ENCODE results near the gene EFCAB9. TPM values are rescaled to one million over a fixed set of nuclear protein-coding genes. Genes with fewer than 3 reads are reported as not detected.

Gene EFCAB9
- polyA plus RNA-seq, 3 donors = not detected

DNA sequence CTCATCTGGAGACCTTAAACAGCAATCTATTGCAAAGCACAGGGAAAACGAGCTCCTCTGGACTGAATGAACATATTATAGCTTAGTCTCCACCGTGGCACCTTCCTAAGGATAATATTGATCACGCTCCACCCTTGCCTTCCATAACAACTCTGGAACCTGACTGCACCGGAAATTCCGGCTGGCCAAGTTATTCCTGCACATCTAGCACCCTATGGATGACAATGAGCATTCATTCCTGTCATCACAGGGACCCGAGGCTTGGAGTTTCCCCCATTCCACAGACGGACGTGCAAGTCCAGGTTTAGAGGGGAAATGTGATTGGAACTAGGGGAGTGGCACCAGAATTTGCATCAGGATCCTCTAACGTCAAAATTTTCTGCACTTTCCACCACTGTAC, 33.5 kb upstream of the EFCAB9 start:
- H4K20me1 ChIP-seq (ENCODE audit: insufficient read depth, low read length) = peaks cover 100% of the 10 kb centered on the region
- no peaks in the 10 kb centered on the region for H3K9me3 ChIP-seq (replicated peaks in 1 of 2; ENCODE audit: control insufficient read depth in 1 of 2, insufficient read depth in 1 of 2, low read length in 2 of 2)
- Mint-ChIP-seq H3K27me3 (ENCODE audit: low read depth in 3 of 3) (peaks cover 0 to 3% (median 0%) of the 10 kb centered on the region in 3 donors), H3K36me3 (peaks cover 55 to 63% of the 10 kb centered on the region in 2 donors), H3K4me3 (no peak overlapping the region), H3K9me3 (peaks cover 0 to 2% (median 0%) of the 10 kb centered on the region in 7 donors), H3K27ac (peak overlapping the region in 6 of 7 donors; percentile 52 to 84 (median 62)), H3K4me1 (peaks cover 57% of the 10 kb centered on the region)
- no peak for TF ChIP-seq CTCF (IDR thresholded peaks at IDR 0.05)
- intact Hi-C loops (cut with micrococcal nuclease) = no loop called here
- peaks cover 24 to 59% of the 10 kb centered on the region in 2 donors for H3K4me1 ChIP-seq (ENCODE audit: control insufficient read depth in 1 of 2, insufficient read depth in 2 of 2, low read length in 2 of 2)
- H3K27me3 ChIP-seq (ENCODE audit: control insufficient read depth in 2 of 2, insufficient read depth in 2 of 2, low read length in 2 of 2) = no peaks in the 10 kb centered on the region
- peaks cover 17 to 74% of the 10 kb centered on the region in 2 donors for H3K36me3 ChIP-seq (replicated peaks in 1 of 2; ENCODE audit: control insufficient read depth in 1 of 2, insufficient read depth in 2 of 2, low read length in 2 of 2)
- DNase-seq = no peak
- H3K9ac ChIP-seq (ENCODE audit: insufficient read depth, low read length, poor library complexity, severe bottlenecking) = no peak overlapping the region
- no peak overlapping the region for H3K4me2 ChIP-seq (replicated peaks; ENCODE audit: extremely low read depth, low read length, poor library complexity, severe bottlenecking)
- WGBS (ENCODE audit: insufficient coverage) = 84% methylated on average over 5 of the region's 9 CpGs
- peak overlapping the region in 1 of 2 donors; percentile 46 for H3K27ac ChIP-seq (ENCODE audit: low read depth in 1 of 2, low read length in 2 of 2)
- H3K4me3 ChIP-seq (replicated peaks in 1 of 3; ENCODE audit: low read depth in 2 of 3, low read length in 3 of 3) = no peak overlapping the region
- peaks cover 100% of the 10 kb centered on the region for H3K79me2 ChIP-seq (ENCODE audit: insufficient read depth, low read length)
- H2AFZ ChIP-seq (ENCODE audit: insufficient read depth, low read depth, low read length, poor library complexity, severe bottlenecking) = no peak overlapping the region

GRCh38 chr5:172162323-172162986, 31.5 kb upstream of the EFCAB9 start:
- no peak for TF ChIP-seq CTCF (IDR thresholded peaks at IDR 0.05)
- intact Hi-C loops (cut with micrococcal nuclease) = no loop called here
- Histone ChIP-seq H3K4me2 (replicated peaks; ENCODE audit: extremely low read depth, low read length, poor library complexity, severe bottlenecking) (no peak overlapping the region), H3K4me1 (ENCODE audit: control insufficient read depth in 1 of 2, insufficient read depth in 2 of 2, low read length in 2 of 2) (peaks cover 24 to 55% of the 10 kb centered on the region in 2 donors), H3K4me3 (replicated peaks in 1 of 3; ENCODE audit: low read depth in 2 of 3, low read length in 3 of 3) (no peak overlapping the region), H3K79me2 (ENCODE audit: insufficient read depth, low read length) (peaks cover 100% of the 10 kb centered on the region), H3K9ac (ENCODE audit: insufficient read depth, low read length, poor library complexity, severe bottlenecking) (no peak overlapping the region), H2AFZ (ENCODE audit: insufficient read depth, low read depth, low read length, poor library complexity, severe bottlenecking) (no peak overlapping the region), H3K27ac (ENCODE audit: low read depth in 1 of 2, low read length in 2 of 2) (peak overlapping the region in 1 of 2 donors; percentile 68), H3K36me3 (replicated peaks in 1 of 2; ENCODE audit: control insufficient read depth in 1 of 2, insufficient read depth in 2 of 2, low read length in 2 of 2) (peaks cover 7 to 75% of the 10 kb centered on the region in 2 donors), H4K20me1 (ENCODE audit: insufficient read depth, low read length) (peaks cover 100% of the 10 kb centered on the region), H3K27me3 (ENCODE audit: control insufficient read depth in 2 of 2, insufficient read depth in 2 of 2, low read length in 2 of 2) (no peaks in the 10 kb centered on the region), H3K9me3 (replicated peaks in 1 of 2; ENCODE audit: control insufficient read depth in 1 of 2, insufficient read depth in 1 of 2, low read length in 2 of 2) (no peaks in the 10 kb centered on the region)
- peaks cover 56% of the 10 kb centered on the region for H3K4me1 Mint-ChIP-seq
- H3K9me3 Mint-ChIP-seq = peaks cover 0 to 2% (median 0%) of the 10 kb centered on the region in 7 donors
- H3K4me3 Mint-ChIP-seq = no peak overlapping the region
- DNase-seq = no peak
- WGBS (ENCODE audit: insufficient coverage) = 96% methylated on average over 4 of the region's 5 CpGs
- H3K27ac Mint-ChIP-seq = peak overlapping the region; percentile 22 to 88 (median 65)
- peaks cover 49 to 60% of the 10 kb centered on the region in 2 donors for H3K36me3 Mint-ChIP-seq
- H3K27me3 Mint-ChIP-seq (ENCODE audit: low read depth in 3 of 3) = peaks cover 0 to 1% (median 0%) of the 10 kb centered on the region in 3 donors

Data from CD14-positive monocyte (primary cell).